Measurements from ENCODE around the gene LAMA2.

GRCh38 chr6:129476248-129476564, 593.3 kb downstream of the LAMA2 start:
- TF ChIP-seq CTCF (conservative IDR thresholded peaks at IDR 0.05 in 1 of 2, IDR thresholded peaks at IDR 0.05 in 1 of 2; ENCODE audit: low read depth in 1 of 2, low read length in 2 of 2) (no peak), EZH2 (IDR thresholded peaks at IDR 0.05; ENCODE audit: low read length, missing control alignments) (no peak)

Measured in fibroblast of lung (primary cell).